Measurements from ENCODE around the gene DOCK2.

DNA sequence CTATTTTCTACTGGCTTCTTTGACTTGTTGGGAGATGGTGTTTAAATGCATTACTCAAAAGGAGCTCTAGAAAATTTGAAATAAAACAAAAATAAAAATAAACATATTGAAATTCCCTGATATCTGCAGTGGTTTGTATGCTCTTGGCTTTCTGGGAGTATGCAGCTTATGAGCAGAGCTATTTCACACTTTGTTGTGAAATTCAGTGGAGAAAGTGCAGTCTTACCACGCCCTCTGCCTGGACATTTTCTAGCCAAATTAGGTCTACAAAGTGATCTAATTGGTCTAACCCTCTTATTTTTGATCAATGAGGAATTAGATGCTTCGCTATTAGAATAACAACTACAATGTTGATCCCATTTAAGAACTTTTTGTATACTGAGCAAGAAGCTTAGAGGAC is 276.4 kb downstream of the DOCK2 start:
- TF ChIP-seq, protein P1, sequence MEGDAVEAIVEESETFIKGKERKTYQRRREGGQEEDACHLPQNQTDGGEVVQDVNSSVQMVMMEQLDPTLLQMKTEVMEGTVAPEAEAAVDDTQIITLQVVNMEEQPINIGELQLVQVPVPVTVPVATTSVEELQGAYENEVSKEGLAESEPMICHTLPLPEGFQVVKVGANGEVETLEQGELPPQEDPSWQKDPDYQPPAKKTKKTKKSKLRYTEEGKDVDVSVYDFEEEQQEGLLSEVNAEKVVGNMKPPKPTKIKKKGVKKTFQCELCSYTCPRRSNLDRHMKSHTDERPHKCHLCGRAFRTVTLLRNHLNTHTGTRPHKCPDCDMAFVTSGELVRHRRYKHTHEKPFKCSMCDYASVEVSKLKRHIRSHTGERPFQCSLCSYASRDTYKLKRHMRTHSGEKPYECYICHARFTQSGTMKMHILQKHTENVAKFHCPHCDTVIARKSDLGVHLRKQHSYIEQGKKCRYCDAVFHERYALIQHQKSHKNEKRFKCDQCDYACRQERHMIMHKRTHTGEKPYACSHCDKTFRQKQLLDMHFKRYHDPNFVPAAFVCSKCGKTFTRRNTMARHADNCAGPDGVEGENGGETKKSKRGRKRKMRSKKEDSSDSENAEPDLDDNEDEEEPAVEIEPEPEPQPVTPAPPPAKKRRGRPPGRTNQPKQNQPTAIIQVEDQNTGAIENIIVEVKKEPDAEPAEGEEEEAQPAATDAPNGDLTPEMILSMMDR (conservative IDR thresholded peaks at IDR 0.05; ENCODE audit: low read length): no peak
- no peak for TF ChIP-seq EZH2phosphoT487 (IDR thresholded peaks at IDR 0.05; ENCODE audit: borderline replicate concordance)

Measured in Loucy (cell line).